GM10847 (cell line): ENCODE measurements around the gene AKR1E2.

Experiments
- POLR2A ChIP-seq: IDR thresholded peaks from 2 replicates; pipeline ENCODE4 v1.6.1; 2011; ENCODE audit not compliant: insufficient read length; ENCODE audit errors: extremely low read depth

Gene AKR1E2

DNA sequence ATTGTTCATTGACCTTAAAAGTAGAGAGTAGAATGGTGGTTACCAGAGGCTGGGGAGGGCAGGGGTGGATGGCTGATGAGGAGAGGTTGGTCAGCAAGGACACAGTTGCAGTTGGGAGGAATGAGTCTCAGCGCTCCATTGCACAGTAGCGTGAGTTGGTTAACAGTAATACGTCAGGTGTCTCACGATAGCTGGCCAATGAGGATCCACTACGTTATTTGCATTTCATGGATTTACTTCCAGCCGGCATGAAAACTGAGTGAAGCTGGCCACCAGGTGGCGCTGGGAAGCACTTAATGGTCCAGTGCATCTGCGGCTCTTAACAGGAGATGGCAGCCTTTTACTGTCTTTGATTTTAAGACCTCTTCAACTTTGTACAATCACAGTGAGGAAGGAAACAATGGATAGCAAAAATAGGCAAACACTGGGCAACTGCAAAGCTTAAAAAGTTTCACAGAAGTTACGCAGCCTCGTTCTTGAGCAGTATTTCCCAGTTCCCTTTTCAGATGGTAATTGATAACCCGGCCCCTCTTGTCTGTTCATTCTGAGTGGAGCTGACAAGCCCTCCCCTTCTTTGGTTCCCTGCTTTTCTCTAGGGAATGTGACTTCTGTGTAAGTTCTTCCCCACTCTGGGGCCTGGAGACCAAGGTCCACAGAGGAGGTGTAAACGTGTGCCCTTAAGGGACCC, 23.7 kb downstream of the AKR1E2 start:
- TF ChIP-seq POLR2A: no peak

DNA sequence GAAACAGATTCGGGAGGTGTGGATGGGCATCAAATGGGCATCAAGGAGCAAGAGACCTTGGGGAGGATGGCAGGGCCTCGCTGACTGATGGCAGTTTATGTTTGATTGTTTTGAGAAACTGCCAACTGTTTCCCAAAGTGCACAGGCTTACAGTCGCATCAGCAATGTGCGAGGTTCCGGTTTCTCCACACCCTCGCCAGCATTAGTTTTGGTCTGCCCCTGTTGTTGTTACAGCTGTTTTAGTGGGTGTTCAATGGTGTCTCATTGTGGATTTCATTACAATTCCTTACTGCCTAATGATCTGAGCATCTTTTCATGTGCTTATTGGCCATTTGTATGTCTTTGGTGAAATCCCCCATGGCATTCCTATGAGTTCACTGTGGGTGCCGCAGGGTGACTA, 24.4 kb downstream of the AKR1E2 start:
- no peak for TF ChIP-seq POLR2A

- no peak for TF ChIP-seq POLR2A
Observed at GRCh38 chr10:4851176-4851575, 25.2 kb downstream of the AKR1E2 start.

DNA sequence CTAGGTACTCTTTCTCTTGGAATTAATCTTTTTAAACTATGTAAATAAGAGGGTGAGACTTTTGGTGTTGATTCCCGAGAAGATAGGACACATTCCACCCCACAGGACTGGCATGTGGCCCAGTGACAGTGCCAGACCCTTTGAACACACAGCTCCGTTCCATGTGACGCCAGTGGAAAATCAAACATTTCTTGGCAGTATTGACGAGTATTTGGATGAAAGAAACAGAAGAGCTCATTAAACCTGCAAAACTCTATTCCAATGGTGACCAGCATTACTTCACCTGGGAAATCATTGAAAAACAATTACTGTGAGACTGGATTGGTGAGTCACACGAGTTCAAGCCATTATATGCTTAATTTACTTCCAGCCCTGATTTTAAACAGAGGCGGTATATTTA, 25.8 kb downstream of the AKR1E2 start:
- TF ChIP-seq POLR2A: no peak

DNA sequence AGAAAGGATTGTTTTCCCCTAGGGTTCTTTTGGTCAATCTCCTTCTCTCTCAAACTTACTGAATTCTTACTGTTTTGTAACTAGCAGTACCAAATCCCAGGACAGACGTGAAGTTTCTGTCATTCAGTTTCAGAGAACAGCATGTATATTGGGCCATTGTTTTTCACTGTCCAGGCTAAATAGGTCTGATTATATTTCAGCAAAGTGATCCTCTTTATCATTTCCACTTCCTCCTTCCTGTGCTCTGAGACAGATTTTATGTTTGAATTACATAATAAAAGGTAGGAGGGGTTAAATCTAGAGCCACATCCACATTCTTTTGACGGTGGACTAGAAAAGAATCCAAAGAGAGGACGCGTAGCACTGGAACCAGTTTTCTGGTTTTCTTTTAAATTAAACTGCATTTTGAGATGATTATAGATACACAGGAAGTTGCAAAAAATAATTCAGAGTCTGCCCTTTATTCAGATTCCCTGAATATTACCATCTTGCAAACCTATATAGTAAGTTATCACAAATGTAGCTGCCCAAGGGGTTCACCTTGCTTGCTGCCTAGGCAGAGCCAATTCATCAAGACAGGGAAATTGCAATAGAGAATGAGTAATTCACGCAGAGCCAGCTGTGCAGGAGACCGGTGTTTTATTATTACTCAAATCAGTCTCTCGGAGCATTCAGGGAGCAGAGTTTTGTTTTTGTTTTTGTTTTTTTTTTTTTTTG, 40.1 kb downstream of the AKR1E2 start:
- TF ChIP-seq POLR2A: no peak

DNA sequence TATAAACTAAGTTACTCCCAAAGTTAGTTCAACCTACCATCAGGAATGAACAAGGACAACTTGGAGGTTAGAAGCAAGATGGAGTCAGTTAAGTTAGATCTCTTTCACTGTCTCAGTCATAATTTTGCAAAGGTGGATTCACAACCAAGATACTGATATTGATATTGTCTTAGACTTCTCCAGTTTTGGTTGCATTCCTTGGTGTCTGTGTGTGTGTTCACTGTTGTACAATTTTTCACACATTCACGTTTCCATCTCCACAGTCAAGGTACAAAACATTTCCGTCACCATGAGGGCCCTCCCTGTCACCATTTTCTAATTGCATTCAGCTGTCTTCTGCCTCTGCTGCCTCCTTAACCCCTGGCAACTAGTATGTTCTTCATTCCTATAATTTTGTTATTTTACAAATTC, 41.1 kb downstream of the AKR1E2 start:
- TF ChIP-seq POLR2A: no peak

GRCh38 chr10:4867520-4868356, 41.7 kb downstream of the AKR1E2 start:
- no peak for TF ChIP-seq POLR2A

DNA sequence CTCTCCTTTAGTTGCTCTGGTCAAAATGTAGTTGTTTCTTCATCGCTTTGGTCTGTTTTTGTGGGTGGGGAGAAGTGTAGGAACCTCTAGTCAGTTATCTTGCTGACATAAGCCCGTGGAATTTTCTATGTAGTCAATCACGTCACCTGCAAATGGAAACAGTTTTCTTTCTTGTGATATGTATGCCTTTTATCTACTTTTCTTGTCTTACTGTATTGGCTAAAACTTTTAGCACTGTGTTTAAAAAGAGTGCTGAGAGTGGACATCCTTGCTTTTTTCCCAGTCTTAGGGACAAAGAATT, 42.3 kb downstream of the AKR1E2 start:
- no peak for TF ChIP-seq POLR2A

DNA sequence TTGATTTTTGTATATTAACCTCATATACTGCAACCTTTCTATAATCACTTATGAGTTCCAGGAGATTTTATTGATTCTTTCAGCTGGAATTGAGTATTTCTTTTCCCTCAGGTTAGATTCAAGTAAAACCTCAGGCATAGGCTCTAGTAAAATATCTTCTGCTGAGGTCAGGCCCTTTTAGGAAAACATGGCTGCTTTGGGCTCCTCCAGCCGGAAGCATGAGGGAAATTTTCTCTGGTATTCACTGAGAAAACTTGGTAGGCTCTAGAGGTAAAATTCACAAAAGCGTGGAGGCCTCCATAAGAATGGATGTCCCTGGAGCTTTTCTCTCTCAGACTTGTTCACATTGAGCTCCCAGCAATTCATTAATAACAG, 56.7 kb downstream of the AKR1E2 start:
- TF ChIP-seq POLR2A: no peak

DNA sequence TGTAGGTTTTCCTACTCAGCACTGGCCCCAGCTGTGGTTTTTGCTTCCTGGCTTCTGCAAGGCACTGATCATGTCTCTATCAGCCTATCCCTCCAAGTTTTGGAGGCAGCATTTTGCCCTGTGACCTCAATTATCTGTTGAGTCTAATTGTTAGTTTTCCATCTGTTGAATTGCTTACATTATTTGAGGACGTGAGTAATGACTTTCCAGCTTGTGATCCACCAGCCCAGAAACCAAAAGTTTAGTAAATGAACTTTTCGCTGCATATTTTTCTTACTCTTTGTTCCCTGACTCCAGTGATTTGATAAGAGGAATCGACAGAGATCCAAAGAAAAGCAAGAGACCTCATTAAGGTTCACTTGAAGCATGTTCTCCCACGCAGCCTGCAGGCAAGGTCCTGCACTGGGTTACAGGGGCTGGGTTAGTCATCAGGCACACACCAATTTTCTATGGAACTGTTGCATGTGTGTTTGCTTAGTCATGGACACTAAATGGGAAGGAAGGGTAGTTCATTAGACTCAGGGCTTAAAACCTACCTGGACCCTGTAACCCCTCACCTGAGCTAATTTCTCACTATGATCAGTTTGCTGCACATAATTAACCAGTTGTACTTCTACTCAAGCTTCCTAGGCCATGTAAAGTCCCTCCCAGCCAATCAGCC, 57.2 kb downstream of the AKR1E2 start:
- TF ChIP-seq POLR2A: no peak

GRCh38 chr10:4885162-4885561, 59.2 kb downstream of the AKR1E2 start:
- no peak for TF ChIP-seq POLR2A

GRCh38 chr10:4887501-4887900, 61.5 kb downstream of the AKR1E2 start:
- TF ChIP-seq POLR2A: no peak

- TF ChIP-seq POLR2A: no peak
Observed at GRCh38 chr10:4888236-4888635, 62.2 kb downstream of the AKR1E2 start.

DNA sequence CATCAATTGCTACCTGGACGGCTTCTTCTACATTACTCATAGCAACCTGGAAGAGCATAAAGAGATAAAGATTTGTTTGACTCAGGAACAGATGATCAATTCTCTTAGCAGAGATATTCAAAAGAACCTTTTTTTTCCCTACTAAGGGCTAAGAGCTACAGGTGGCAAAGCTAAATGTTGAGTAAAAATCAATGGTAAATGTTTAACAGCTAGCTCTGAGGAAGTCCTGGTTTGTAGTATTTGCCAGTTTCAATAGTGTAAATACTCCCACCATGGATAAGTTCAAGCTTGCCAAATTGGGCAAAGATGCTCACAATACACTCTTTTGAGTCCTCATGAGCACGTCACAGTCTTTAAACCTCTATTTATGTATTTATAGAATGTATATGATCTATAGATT, 64.0 kb downstream of the AKR1E2 start:
- no peak for TF ChIP-seq POLR2A

GRCh38 chr10:4892681-4893080, 66.7 kb downstream of the AKR1E2 start:
- TF ChIP-seq POLR2A: no peak

DNA sequence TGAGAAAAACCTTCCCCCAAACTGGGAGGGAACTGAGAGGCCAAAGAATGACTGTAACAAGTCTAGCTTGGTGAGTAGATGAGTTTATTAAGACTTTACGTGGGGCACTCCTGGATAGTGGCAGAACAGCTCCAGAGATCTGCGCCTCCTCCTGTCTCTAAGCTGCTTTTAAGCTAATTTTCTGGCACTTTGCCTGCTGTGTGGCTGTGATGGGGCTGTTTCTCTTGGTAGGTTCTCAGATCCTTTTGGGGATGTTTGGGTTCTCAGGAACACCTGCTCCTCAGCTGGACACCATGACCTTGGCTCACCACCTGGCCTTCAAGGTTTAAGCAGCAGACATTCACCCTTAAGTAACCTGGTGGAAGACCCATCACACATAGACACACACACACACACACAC, 68.3 kb downstream of the AKR1E2 start:
- no peak for TF ChIP-seq POLR2A
